Tibial nerve (tissue), 4 donors: ENCODE results near the gene CDH11. TPM values are rescaled to one million over a fixed set of nuclear protein-coding genes. Genes with fewer than 3 reads are reported as not detected.

Source experiments
- DNase-seq, 2 donors: peaks; one replicate each; pipeline ENCODE4 v3.0.0-alpha.2; 2019; ENCODE audit warnings: low spot score in 2 of 2
- H3K27ac ChIP-seq, 4 donors: fragments of 200-600 bp; sonication (generic) in 3 of 4; one replicate each; pipeline ENCODE4 v1.5.1; 2017 to 2019; ENCODE audit warnings: mild to moderate bottlenecking in 1 of 4
- H3K27me3 ChIP-seq, 2 donors: fragments of 200-600 bp; sonication (generic) in 1 of 2; one replicate each; pipeline versions ENCODE4 v1.5.1 to v1.6.0; 2017 to 2019
- H3K36me3 ChIP-seq, 3 donors: fragments of 200-600 bp; sonication (generic); one replicate each; pipeline ENCODE4 v1.5.1; 2018 to 2019
- H3K4me1 ChIP-seq, 4 donors: fragments of 200-600 bp; sonication (generic) in 3 of 4; one replicate each; pipeline ENCODE4 v1.5.1; 2017 to 2019
- H3K4me3 ChIP-seq, 4 donors: fragments of 200-600 bp; sonication (generic) in 3 of 4; one replicate each; pipeline ENCODE4 v1.5.1; 2017 to 2019; ENCODE audit warnings: mild to moderate bottlenecking in 1 of 4, moderate library complexity in 1 of 4
- H3K9me3 ChIP-seq, 4 donors: fragments of 200-600 bp; sonication (generic) in 3 of 4; one replicate each; pipeline ENCODE4 v1.5.1; 2017 to 2019
- CTCF ChIP-seq, 5 experiments: fragments of 200-600 bp in 3 of 5; fragments of 450-650 bp in 2 of 5; sonication (generic) in 3 of 5; IDR thresholded peaks; one replicate each; pipeline ENCODE4 v1.5.1; 2016 to 2019; ENCODE audit warnings: antibody characterized with exemption in 5 of 5, mild to moderate bottlenecking in 3 of 5, moderate library complexity in 2 of 5
- EP300 ChIP-seq, 2 donors: sonication (generic); formaldehyde crosslinking; IDR thresholded peaks; one replicate each; pipeline ENCODE4 v1.6.1; 2017; ENCODE audit warnings: antibody characterized with exemption in 2 of 2, mild to moderate bottlenecking in 1 of 2
- POLR2A ChIP-seq, 2 donors: fragments of 450-650 bp; IDR thresholded peaks; one replicate each; pipeline ENCODE4 v1.6.1; 2017; ENCODE audit warnings: antibody characterized with exemption in 2 of 2, mild to moderate bottlenecking in 2 of 2, moderate library complexity in 2 of 2
- WGBS, 2 donors: methylation state at CpG; one replicate each; pipeline ENCODE4 v1.1.5; 2018; 5-methylcytosine and 5-hydroxymethylcytosine counted together
- total RNA-seq, 4 donors: library from RNA; depleted of rRNA; stranded (reverse); fragments of >200 nt; gene quantifications; one replicate each; pipeline ENCODE4 v1.1.0, GENCODE V29; 2016

Gene CDH11
- total RNA-seq, 4 donors from 2014 or later, result 72.6 to 265 (median 98.1) TPM

GRCh38 chr16:64981568-64982281, 140.1 kb downstream of the CDH11 start:
- Histone ChIP-seq H3K27me3 (no peaks in the 10 kb centered on the region), H3K4me3 (no peak overlapping the region), H3K4me1 (peaks cover 0 to 6% (median 0%) of the 10 kb centered on the region in 4 donors), H3K9me3 (no peaks in the 10 kb centered on the region), H3K27ac (no peak overlapping the region), H3K36me3 (peaks cover 0 to 51% (median 0%) of the 10 kb centered on the region in 3 donors)
- TF ChIP-seq POLR2A (IDR thresholded peaks at IDR 0.05) (no peak), EP300 (IDR thresholded peaks at IDR 0.05) (no peak), CTCF (IDR thresholded peaks at IDR 0.05) (no peak)
- DNase-seq, result no peak
- 86% methylated on average over 11 of the region's 11 CpGs for WGBS, 2 donors

GRCh38 chr16:64977206-64977920, 144.5 kb downstream of the CDH11 start:
- WGBS, 2 donors, result 70 to 72% methylated on average over 4 of the region's 4 CpGs
- H3K9me3 ChIP-seq, result no peaks in the 10 kb centered on the region
- H3K27ac ChIP-seq, result no peak overlapping the region
- TF ChIP-seq POLR2A (IDR thresholded peaks at IDR 0.05), result no peak
- TF ChIP-seq CTCF (IDR thresholded peaks at IDR 0.05), result no peak
- TF ChIP-seq EP300 (IDR thresholded peaks at IDR 0.05), result no peak
- H3K4me1 ChIP-seq, result peaks cover 0 to 5% (median 0%) of the 10 kb centered on the region in 4 donors
- DNase-seq, result no peak
- H3K27me3 ChIP-seq, result no peaks in the 10 kb centered on the region
- no peak overlapping the region for H3K4me3 ChIP-seq
- peaks cover 0 to 44% (median 0%) of the 10 kb centered on the region in 3 donors for H3K36me3 ChIP-seq

GRCh38 chr16:64975821-64976220, 146.0 kb downstream of the CDH11 start:
- 91% methylated on average over 1 of the region's 1 CpG for WGBS, 2 donors
- TF ChIP-seq CTCF (IDR thresholded peaks at IDR 0.05) (no peak), EP300 (IDR thresholded peaks at IDR 0.05) (no peak), POLR2A (IDR thresholded peaks at IDR 0.05) (no peak)

GRCh38 chr16:64974381-64974780, 147.5 kb downstream of the CDH11 start:
- Histone ChIP-seq H3K27me3 (no peaks in the 10 kb centered on the region), H3K4me1 (peaks cover 0 to 5% (median 0%) of the 10 kb centered on the region in 4 donors), H3K4me3 (no peak overlapping the region), H3K27ac (no peak overlapping the region), H3K9me3 (no peaks in the 10 kb centered on the region), H3K36me3 (peaks cover 0 to 39% (median 0%) of the 10 kb centered on the region in 3 donors)
- DNase-seq, result no peak
- WGBS, 2 donors, result 79 to 91% methylated on average over 2 of the region's 2 CpGs
- TF ChIP-seq CTCF (IDR thresholded peaks at IDR 0.05) (no peak), EP300 (IDR thresholded peaks at IDR 0.05) (no peak), POLR2A (IDR thresholded peaks at IDR 0.05) (no peak)

More at GRCh38 chr16:64975821-64976220, 146.0 kb downstream of the CDH11 start:
- peaks cover 0 to 5% (median 0%) of the 10 kb centered on the region in 4 donors for H3K4me1 ChIP-seq
- peaks cover 0 to 43% (median 0%) of the 10 kb centered on the region in 3 donors for H3K36me3 ChIP-seq
- DNase-seq, result no peak
- H3K4me3 ChIP-seq, result no peak overlapping the region
- no peaks in the 10 kb centered on the region for H3K9me3 ChIP-seq
- H3K27ac ChIP-seq, result no peak overlapping the region
- H3K27me3 ChIP-seq, result no peaks in the 10 kb centered on the region

GRCh38 chr16:64973171-64973570, 148.7 kb downstream of the CDH11 start:
- no peak overlapping the region for H3K4me3 ChIP-seq
- H3K9me3 ChIP-seq, result no peaks in the 10 kb centered on the region
- DNase-seq, result no peak
- no peak overlapping the region for H3K27ac ChIP-seq
- peaks cover 0 to 35% (median 0%) of the 10 kb centered on the region in 3 donors for H3K36me3 ChIP-seq
- H3K4me1 ChIP-seq, result peaks cover 0 to 5% (median 0%) of the 10 kb centered on the region in 4 donors
- TF ChIP-seq CTCF (IDR thresholded peaks at IDR 0.05), result no peak
- no peak for TF ChIP-seq POLR2A (IDR thresholded peaks at IDR 0.05)
- TF ChIP-seq EP300 (IDR thresholded peaks at IDR 0.05), result no peak
- WGBS, 2 donors, result 49 to 75% methylated on average over 2 of the region's 2 CpGs
- H3K27me3 ChIP-seq, result no peaks in the 10 kb centered on the region
